Stimulated activated CD8-positive, alpha-beta memory T cell treated with anti-CD3 and anti-CD28 coated beads, Interleukin-12 subunit alpha, Interleukin-12 subunit beta, amount 100 ng/mL, for 24 hours (primary cell): Measurements from ENCODE around the gene SSX4.
"Not testable (repeated sequence)": the region's sequence is repeated elsewhere in the genome, so short reads cannot be mapped to it uniquely, and the experiment has no call there.

Experiments used
- DNase-seq: peaks from one replicate; pipeline ENCODE4 v3.0.0-alpha.2; 2020; ENCODE audit errors: extremely low read depth

Gene SSX4, protein sequence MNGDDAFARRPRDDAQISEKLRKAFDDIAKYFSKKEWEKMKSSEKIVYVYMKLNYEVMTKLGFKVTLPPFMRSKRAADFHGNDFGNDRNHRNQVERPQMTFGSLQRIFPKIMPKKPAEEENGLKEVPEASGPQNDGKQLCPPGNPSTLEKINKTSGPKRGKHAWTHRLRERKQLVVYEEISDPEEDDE

GRCh38 chrX:48383239-48383638 lies at the start of gene SSX4:
Gene SSX4, plus strand, starts transcription at chrX:48383539. Its CDS starts 515 bp downstream, at chrX:48384054.
- DNase-seq = not testable (repeated sequence)

DNA sequence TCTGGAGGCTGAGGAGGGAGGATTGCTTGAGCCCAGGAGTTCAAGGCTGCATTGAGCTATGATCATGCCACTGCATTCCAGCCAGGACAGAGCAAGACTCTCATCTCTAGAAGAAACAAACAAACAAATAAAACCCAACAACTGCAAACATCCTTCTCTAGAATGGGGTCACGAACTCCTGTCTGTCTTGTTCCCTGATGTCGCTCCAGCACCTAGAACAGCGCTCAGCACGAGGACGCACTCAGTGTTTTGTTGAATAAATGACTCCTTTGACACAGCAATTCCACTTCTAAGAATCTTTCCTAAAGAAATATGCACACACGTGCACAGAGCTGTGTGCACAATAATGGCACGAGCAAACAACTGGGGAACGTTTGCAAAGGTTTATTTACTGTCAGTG lies 37.3 kb upstream of the SSX4 start:
- not testable (repeated sequence) for DNase-seq

DNA sequence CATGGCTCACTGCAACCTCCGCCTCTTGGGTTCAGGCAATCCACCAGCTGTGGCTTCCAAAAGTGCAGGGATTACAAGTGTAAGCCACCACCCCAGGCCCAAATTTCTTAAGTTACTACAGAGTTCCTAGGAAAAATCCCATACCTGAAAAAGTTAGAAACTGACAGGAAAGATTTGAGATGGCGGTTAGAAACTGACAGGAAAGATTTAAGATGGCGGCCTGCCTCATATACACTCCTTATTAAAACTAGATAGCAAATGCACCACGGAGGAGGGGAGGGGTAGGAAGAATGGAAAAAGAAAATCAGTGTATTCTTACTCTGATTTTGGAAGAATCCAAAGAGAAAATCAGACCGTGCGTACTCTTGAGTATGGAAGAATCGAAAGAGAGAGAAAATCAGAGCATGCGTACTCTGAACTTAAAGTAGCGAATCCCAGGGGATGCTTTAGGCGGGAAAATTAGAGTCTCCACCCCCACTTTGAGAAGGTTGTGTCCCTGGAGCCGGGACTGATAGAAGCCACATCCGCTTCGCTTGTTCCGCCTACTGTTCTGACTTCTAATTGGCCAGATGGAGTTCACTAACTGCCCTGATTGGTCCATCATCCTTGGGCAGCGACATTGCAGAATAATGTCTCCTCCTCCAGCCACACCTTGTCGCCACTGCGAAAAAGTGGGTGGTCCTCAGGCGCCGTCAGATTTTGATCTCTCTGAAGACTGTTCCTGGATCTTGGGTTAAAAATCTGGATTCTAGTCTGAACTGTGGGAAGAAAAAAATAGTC lies 26.8 kb upstream of the SSX4 start, which contains the start of gene SSX3:
SSX3 (minus strand) TSS at position 389 of the 780 bp plus-strand sequence. CDS start 1,454 bp downstream, outside the sequence.
- not testable (repeated sequence) for DNase-seq

GRCh38 chrX:48357681-48358080 lies 25.7 kb upstream of the SSX4 start:
- DNase-seq = no peak

- DNase-seq = not testable (repeated sequence)
Measured at GRCh38 chrX:48359281-48359680, 24.1 kb upstream of the SSX4 start.

GRCh38 chrX:48367717-48368408 lies 15.5 kb upstream of the SSX4 start:
- DNase-seq = not testable (repeated sequence)

GRCh38 chrX:48370408-48370807 lies 12.9 kb upstream of the SSX4 start:
- DNase-seq = not testable (repeated sequence)

- not testable (repeated sequence) for DNase-seq
Measured at GRCh38 chrX:48396931-48397330, 13.6 kb downstream of the SSX4 start.

DNA sequence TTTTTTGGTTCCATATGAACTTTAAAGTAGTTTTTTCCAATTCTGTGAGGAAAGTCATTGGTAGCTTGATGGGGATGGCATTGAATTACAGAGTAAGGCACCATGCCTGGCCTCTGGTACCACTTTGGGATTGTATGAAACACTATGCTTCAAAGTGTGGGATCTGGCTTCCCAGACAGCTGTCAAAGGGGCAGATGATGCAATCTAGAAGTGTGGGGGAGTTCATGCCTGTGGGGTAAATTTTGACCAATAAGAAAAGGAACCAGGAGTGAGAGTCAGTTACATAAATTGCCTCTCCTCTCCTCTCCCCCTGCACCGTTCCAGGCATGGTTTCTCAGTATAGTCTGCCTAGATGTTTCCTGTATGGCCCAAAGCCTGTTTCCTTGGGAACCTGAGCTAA lies 14.5 kb downstream of the SSX4 start:
- not testable (repeated sequence) for DNase-seq

DNA sequence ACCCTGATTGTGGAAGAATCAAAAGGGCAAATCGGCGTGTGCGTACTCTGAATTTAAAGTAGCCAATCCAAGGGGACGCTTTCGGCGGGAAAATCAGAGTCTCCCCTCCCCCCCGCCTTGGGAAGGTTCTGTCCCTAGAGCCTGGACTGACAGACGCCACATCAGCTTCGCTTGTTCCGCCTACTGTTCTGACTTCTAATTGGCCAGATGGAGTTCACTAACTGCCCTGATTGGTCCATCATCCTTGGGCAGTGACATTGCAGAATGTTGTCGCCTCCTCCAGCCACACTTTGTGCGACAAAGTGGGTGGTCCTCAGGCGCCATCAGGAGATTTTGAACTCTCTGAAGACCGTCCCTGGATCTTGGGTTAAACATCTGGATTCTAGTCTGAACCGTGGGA lies 28.5 kb downstream of the SSX4 start, which contains the start of gene SSX4B:
SSX4B (minus strand) TSS at position 101 of the 400 bp plus-strand sequence. CDS start 588 bp downstream, outside the sequence.
- DNase-seq = not testable (repeated sequence)

GRCh38 chrX:48427027-48427716 lies 43.8 kb downstream of the SSX4 start:
- not testable (repeated sequence) for DNase-seq

DNA sequence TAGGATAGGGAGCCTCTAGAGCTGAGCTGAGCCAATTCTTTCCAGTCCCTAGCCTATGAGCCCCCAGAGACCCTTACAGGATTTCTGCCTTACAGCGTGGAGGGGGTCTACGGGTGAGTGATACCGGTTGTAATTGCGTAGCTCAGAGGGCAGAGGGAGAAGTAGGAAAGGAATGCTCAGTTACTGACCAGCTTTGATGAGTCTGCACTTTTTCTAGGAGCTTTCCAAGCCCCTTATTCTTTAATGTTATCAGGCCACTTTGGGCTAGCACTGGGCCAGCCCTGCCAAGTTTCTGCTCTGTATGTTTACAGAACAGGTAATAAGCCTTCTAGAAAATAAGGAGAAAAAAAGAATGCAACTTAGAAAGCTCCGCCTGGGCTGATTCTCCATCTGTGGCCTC lies 46.3 kb downstream of the SSX4 start:
- not testable (repeated sequence) for DNase-seq

- not testable (repeated sequence) for DNase-seq
Measured at GRCh38 chrX:48430166-48430565, 46.8 kb downstream of the SSX4 start.

DNA sequence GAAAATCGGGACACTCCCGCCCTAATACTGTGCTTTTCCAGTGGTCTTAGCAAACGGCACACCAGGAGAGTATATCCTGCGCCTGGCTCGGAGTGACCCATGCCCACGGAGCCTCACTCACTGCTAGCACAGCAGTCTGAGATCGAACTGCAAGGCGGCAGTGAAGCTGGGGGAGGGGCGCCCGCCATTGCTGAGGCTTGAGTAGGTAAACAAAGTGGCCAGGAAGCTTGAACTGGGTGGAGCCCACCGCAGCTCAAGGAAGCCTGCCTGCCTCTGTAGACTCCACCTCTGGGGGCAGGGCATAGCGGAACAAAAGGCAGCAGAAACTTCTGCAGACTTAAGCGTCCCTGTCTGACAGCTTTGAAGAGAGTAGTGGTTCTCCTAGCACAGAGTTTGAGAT lies 50.4 kb downstream of the SSX4 start:
- not testable (repeated sequence) for DNase-seq
